ENCODE measurements around the gene PNKP.

PNKP gene

DNA sequence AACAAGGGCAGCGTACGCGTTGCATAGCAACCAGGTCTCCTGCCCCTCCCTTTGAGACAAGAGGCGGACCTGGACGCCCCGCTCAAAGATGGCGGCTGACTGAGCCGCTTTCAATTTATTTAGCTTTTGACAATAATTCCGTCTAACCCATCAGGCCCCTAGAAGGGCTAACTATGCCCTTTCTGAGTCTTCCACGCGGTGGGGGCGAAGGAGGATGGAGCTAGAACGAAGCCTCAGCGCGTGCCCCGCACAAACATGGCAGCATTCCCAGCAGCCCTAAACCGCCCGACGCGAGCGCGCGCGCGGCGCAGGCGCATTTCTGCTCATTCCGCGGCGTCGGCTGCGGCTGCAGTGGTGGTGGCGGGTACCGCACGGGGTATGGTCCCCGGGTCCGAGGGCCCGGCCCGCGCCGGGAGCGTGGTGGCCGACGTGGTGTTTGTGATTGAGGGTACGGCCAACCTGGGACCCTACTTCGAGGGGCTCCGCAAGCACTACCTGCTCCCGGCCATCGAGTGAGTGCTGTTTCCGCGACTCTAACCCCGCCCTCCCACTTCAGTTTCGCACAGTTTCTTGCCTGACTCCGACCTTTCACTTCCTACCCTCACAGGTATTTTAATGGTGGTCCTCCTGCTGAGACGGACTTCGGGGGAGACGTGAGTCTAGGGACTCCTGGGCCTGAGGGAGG lies 49.3 kb downstream of the PNKP start, which contains the start of gene MED25:
TSS of gene MED25 (plus strand) at position 326 of the 685 bp plus-strand sequence. CDS start at position 379, 53 bp downstream.
- Histone ChIP-seq H3K9me3 (ENCODE audit: control insufficient read depth, insufficient read depth, low read depth, low read length) (no peaks in the 10 kb centered on the region), H3K4me3 (ENCODE audit: low read depth, low read length) (peak within 1 kb of the TSS; percentile 89), H3K4me1 (ENCODE audit: control insufficient read depth, insufficient read depth, low read length) (peaks cover 17% of the 10 kb centered on the region; the same call in 1 of the 2 replicates), H3K27ac (ENCODE audit: extremely low read depth, low read depth, low read length) (peak within 1 kb of the TSS; percentile 85), H3K36me3 (ENCODE audit: control insufficient read depth in 2 of 2, insufficient read depth in 1 of 2, low read length in 2 of 2) (peaks cover 14 to 21% of the 10 kb centered on the region in 2 experiments)
- POLR2A ChIA-PET = interaction anchor here (0.7 to 1.2 kb wide), 5 partner anchors 30 to 112 kb away, joined by 3 to 4 read pairs (median 3); partner anchors contain the start of genes NUP62 and PTOV1
- CTCF ChIA-PET = interaction anchor here (0.7 kb wide), 1 partner anchor 30 kb away, joined by 3 read pairs; no protein-coding TSS in a partner anchor
- TF ChIP-seq ZNF138 (tag by site-specific recombination; IDR thresholded peaks at IDR 0.05; ENCODE audit: borderline replicate concordance) (no peak), ZNF335 (tag by site-specific recombination; conservative IDR thresholded peaks at IDR 0.05) (peak; percentile 94), SALL2 (tag by site-specific recombination; IDR thresholded peaks at IDR 0.05; ENCODE audit: borderline replicate concordance) (no peak), SCRT2 (tag by site-specific recombination; IDR thresholded peaks at IDR 0.05) (peak; percentile 6; the same call in 1 of the 2 replicates), HOXD13 (CRISPR knock-in tag; IDR thresholded peaks at IDR 0.05; ENCODE audit: borderline replicate concordance) (no peak), ZNF792 (tag by site-specific recombination; IDR thresholded peaks at IDR 0.05) (no peak), ZSCAN30 (tag by site-specific recombination; IDR thresholded peaks at IDR 0.05) (peak; percentile 69; the same call in 1 of the 2 replicates), SP7 (tag by site-specific recombination; IDR thresholded peaks at IDR 0.05) (peak; percentile 30; the same call in 1 of the 2 replicates), ZBTB48 (tag by site-specific recombination; IDR thresholded peaks at IDR 0.05) (0 out of 2 replicates have a peak, but pooled peaks have one; percentile 25), ZFP69B (tag by site-specific recombination; IDR thresholded peaks at IDR 0.05) (peak; percentile 43; the same call in 1 of the 2 replicates), ZNF169 (tag by site-specific recombination; IDR thresholded peaks at IDR 0.05) (no peak), ZNF843 (tag by site-specific recombination; IDR thresholded peaks at IDR 0.05) (no peak), ZNF174 (tag by site-specific recombination; IDR thresholded peaks at IDR 0.05) (no peak), ZNF610 (tag by site-specific recombination; IDR thresholded peaks at IDR 0.05; ENCODE audit: borderline replicate concordance) (no peak), ZBTB20 (tag by site-specific recombination; IDR thresholded peaks at IDR 0.05) (peak; percentile 79), ZIC2 (tag by site-specific recombination; IDR thresholded peaks at IDR 0.05) (peak; percentile 38; the same call in 1 of the 2 replicates), ZNF514 (tag by site-specific recombination; IDR thresholded peaks at IDR 0.05) (no peak), ZNF571 (tag by site-specific recombination; IDR thresholded peaks at IDR 0.05) (no peak), ZNF776 (tag by site-specific recombination; IDR thresholded peaks at IDR 0.05; ENCODE audit: borderline replicate concordance) (no peak)
- TF ChIP-seq, protein P1, sequence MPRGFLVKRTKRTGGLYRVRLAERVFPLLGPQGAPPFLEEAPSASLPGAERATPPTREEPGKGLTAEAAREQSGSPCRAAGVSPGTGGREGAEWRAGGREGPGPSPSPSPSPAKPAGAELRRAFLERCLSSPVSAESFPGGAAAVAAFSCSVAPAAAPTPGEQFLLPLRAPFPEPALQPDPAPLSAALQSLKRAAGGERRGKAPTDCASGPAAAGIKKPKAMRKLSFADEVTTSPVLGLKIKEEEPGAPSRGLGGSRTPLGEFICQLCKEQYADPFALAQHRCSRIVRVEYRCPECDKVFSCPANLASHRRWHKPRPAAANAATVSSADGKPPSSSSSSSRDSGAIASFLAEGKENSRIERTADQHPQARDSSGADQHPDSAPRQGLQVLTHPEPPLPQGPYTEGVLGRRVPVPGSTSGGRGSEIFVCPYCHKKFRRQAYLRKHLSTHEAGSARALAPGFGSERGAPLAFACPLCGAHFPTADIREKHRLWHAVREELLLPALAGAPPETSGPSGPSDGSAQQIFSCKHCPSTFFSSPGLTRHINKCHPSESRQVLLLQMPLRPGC (tag by site-specific recombination; IDR thresholded peaks at IDR 0.05) = no peak
- TF ChIP-seq, protein P2, sequence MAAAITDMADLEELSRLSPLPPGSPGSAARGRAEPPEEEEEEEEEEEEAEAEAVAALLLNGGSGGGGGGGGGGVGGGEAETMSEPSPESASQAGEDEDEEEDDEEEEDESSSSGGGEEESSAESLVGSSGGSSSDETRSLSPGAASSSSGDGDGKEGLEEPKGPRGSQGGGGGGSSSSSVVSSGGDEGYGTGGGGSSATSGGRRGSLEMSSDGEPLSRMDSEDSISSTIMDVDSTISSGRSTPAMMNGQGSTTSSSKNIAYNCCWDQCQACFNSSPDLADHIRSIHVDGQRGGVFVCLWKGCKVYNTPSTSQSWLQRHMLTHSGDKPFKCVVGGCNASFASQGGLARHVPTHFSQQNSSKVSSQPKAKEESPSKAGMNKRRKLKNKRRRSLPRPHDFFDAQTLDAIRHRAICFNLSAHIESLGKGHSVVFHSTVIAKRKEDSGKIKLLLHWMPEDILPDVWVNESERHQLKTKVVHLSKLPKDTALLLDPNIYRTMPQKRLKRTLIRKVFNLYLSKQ (tag by site-specific recombination; IDR thresholded peaks at IDR 0.05; ENCODE audit: borderline replicate concordance) = no peak
- TF ChIP-seq, protein P3, sequence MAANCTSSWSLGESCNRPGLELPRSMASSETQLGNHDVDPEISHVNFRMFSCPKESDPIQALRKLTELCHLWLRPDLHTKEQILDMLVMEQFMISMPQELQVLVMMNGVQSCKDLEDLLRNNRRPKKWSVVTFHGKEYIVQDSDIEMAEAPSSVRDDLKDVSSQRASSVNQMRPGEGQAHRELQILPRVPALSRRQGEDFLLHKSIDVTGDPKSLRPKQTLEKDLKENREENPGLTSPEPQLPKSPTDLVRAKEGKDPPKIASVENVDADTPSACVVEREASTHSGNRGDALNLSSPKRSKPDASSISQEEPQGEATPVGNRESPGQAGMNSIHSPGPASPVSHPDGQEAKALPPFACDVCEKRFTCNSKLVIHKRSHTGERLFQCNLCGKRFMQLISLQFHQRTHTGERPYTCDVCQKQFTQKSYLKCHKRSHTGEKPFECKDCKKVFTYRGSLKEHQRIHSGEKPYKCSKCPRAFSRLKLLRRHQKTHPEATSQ (tag by site-specific recombination; IDR thresholded peaks at IDR 0.05) = no peak; the same call in 1 of the 2 replicates
- TF ChIP-seq, protein P4, sequence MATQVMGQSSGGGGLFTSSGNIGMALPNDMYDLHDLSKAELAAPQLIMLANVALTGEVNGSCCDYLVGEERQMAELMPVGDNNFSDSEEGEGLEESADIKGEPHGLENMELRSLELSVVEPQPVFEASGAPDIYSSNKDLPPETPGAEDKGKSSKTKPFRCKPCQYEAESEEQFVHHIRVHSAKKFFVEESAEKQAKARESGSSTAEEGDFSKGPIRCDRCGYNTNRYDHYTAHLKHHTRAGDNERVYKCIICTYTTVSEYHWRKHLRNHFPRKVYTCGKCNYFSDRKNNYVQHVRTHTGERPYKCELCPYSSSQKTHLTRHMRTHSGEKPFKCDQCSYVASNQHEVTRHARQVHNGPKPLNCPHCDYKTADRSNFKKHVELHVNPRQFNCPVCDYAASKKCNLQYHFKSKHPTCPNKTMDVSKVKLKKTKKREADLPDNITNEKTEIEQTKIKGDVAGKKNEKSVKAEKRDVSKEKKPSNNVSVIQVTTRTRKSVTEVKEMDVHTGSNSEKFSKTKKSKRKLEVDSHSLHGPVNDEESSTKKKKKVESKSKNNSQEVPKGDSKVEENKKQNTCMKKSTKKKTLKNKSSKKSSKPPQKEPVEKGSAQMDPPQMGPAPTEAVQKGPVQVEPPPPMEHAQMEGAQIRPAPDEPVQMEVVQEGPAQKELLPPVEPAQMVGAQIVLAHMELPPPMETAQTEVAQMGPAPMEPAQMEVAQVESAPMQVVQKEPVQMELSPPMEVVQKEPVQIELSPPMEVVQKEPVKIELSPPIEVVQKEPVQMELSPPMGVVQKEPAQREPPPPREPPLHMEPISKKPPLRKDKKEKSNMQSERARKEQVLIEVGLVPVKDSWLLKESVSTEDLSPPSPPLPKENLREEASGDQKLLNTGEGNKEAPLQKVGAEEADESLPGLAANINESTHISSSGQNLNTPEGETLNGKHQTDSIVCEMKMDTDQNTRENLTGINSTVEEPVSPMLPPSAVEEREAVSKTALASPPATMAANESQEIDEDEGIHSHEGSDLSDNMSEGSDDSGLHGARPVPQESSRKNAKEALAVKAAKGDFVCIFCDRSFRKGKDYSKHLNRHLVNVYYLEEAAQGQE (tag by site-specific recombination; IDR thresholded peaks at IDR 0.05) = no peak
- TF ChIP-seq, protein P5, sequence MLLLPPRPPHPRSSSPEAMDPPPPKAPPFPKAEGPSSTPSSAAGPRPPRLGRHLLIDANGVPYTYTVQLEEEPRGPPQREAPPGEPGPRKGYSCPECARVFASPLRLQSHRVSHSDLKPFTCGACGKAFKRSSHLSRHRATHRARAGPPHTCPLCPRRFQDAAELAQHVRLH (tag by site-specific recombination; IDR thresholded peaks at IDR 0.05) = peak; percentile 57
- TF ChIP-seq, protein P6, sequence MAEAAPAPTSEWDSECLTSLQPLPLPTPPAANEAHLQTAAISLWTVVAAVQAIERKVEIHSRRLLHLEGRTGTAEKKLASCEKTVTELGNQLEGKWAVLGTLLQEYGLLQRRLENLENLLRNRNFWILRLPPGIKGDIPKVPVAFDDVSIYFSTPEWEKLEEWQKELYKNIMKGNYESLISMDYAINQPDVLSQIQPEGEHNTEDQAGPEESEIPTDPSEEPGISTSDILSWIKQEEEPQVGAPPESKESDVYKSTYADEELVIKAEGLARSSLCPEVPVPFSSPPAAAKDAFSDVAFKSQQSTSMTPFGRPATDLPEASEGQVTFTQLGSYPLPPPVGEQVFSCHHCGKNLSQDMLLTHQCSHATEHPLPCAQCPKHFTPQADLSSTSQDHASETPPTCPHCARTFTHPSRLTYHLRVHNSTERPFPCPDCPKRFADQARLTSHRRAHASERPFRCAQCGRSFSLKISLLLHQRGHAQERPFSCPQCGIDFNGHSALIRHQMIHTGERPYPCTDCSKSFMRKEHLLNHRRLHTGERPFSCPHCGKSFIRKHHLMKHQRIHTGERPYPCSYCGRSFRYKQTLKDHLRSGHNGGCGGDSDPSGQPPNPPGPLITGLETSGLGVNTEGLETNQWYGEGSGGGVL (tag by site-specific recombination; IDR thresholded peaks at IDR 0.05) = no peak
- TF ChIP-seq, protein P7, sequence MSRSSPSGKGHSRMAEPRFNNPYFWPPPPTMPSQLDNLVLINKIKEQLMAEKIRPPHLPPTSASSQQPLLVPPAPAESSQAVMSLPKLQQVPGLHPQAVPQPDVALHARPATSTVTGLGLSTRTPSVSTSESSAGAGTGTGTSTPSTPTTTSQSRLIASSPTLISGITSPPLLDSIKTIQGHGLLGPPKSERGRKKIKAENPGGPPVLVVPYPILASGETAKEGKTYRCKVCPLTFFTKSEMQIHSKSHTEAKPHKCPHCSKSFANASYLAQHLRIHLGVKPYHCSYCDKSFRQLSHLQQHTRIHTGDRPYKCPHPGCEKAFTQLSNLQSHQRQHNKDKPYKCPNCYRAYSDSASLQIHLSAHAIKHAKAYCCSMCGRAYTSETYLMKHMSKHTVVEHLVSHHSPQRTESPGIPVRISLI (tag by site-specific recombination; IDR thresholded peaks at IDR 0.05) = peak; percentile 0; the same call in 1 of the 2 replicates

All from HEK293 (cell line).